ENCODE measurements around the gene SAMD11.
"Not testable (repeated sequence)": the region's sequence is repeated elsewhere in the genome, so short reads cannot be mapped to it uniquely, and the experiment has no call there.

The SAMD11 gene

GRCh38 chr1:923131-923990 is at the start of gene SAMD11:
SAMD11 (plus strand) TSS chr1:923923; CDS start chr1:924432, 509 bp downstream.
- FAIRE-seq (no peak), DNase-seq (ENCODE audit: low spot score) (peak; percentile 69)

- not testable (repeated sequence) for FAIRE-seq; DNase-seq (ENCODE audit: low spot score)
Measured at GRCh38 chr1:876428-877208, 47.1 kb upstream of the SAMD11 start.

GRCh38 chr1:877209-877986 is 46.3 kb upstream of the SAMD11 start:
- FAIRE-seq; DNase-seq (ENCODE audit: low spot score): not testable (repeated sequence)

GRCh38 chr1:880511-880910 is 43.2 kb upstream of the SAMD11 start:
- not testable (repeated sequence) for FAIRE-seq; DNase-seq (ENCODE audit: low spot score)

GRCh38 chr1:880915-881314 is 42.8 kb upstream of the SAMD11 start:
- not testable (repeated sequence) for FAIRE-seq; DNase-seq (ENCODE audit: low spot score)

GRCh38 chr1:886311-886710 is 37.4 kb upstream of the SAMD11 start:
- DNase-seq (ENCODE audit: low spot score) (no peak), FAIRE-seq (no peak)

GRCh38 chr1:886760-887159 is 37.0 kb upstream of the SAMD11 start:
- FAIRE-seq (no peak), DNase-seq (ENCODE audit: low spot score) (no peak)

GRCh38 chr1:888297-888696 is 35.4 kb upstream of the SAMD11 start:
- FAIRE-seq (no peak), DNase-seq (ENCODE audit: low spot score) (no peak)

- FAIRE-seq; DNase-seq (ENCODE audit: low spot score): not testable (repeated sequence)
Measured at GRCh38 chr1:889774-890173, 33.9 kb upstream of the SAMD11 start.

- DNase-seq (ENCODE audit: low spot score); FAIRE-seq: not testable (repeated sequence)
Measured at GRCh38 chr1:890234-890633, 33.5 kb upstream of the SAMD11 start.

GRCh38 chr1:890661-891060 is 33.1 kb upstream of the SAMD11 start:
- FAIRE-seq (no peak), DNase-seq (ENCODE audit: low spot score) (no peak)

- FAIRE-seq, result no peak
Measured at GRCh38 chr1:897226-897625, 26.5 kb upstream of the SAMD11 start.

GRCh38 chr1:897951-898350 is 25.8 kb upstream of the SAMD11 start:
- DNase-seq (ENCODE audit: low spot score); FAIRE-seq: not testable (repeated sequence)

More at GRCh38 chr1:897226-897625, 26.5 kb upstream of the SAMD11 start:
- no peak for DNase-seq (ENCODE audit: low spot score)

GRCh38 chr1:899636-900317 is 23.9 kb upstream of the SAMD11 start:
- FAIRE-seq (no peak), DNase-seq (ENCODE audit: low spot score) (no peak)

GRCh38 chr1:901108-901859 is 22.4 kb upstream of the SAMD11 start:
- DNase-seq (ENCODE audit: low spot score), result peak; percentile 1
- no peak for FAIRE-seq

- DNase-seq (ENCODE audit: low spot score) (no peak), FAIRE-seq (no peak)
Measured at GRCh38 chr1:902802-903201, 20.9 kb upstream of the SAMD11 start.

GRCh38 chr1:903305-903704 is 20.4 kb upstream of the SAMD11 start:
- DNase-seq (ENCODE audit: low spot score) (no peak), FAIRE-seq (no peak)

- DNase-seq (ENCODE audit: low spot score) (peak; percentile 3), FAIRE-seq (no peak)
Measured at GRCh38 chr1:903721-904271, 19.9 kb upstream of the SAMD11 start.

- DNase-seq (ENCODE audit: low spot score) (peak; percentile 83), FAIRE-seq (peak; percentile 5)
Measured at GRCh38 chr1:904310-904950, 19.3 kb upstream of the SAMD11 start.
